ENCODE measurements around the gene SH3GL3. TPM values are rescaled to one million over a fixed set of nuclear protein-coding genes. Genes with fewer than 3 reads are reported as not detected.

The SH3GL3 gene
- total RNA-seq, 2 donors from 2014 or later = 3.5 to 3.8 TPM

- no peaks in the 10 kb centered on the region for H3K4me1 Mint-ChIP-seq
- no peaks in the 10 kb centered on the region for H3K36me3 Mint-ChIP-seq (ENCODE audit: low read depth)
- Histone ChIP-seq H3K36me3 (ENCODE audit: control insufficient read depth, insufficient read depth, low read length) (no peaks in the 10 kb centered on the region), H3K4me1 (ENCODE audit: control insufficient read depth, insufficient read depth, low read length) (no peaks in the 10 kb centered on the region), H3K4me3 (ENCODE audit: low read length) (no peak overlapping the region), H3K9ac (ENCODE audit: extremely low read depth, low read length, poor library complexity, severe bottlenecking) (no peak overlapping the region), H3K9me3 (ENCODE audit: control insufficient read depth, low read length) (no peaks in the 10 kb centered on the region), H3K27me3 (ENCODE audit: control insufficient read depth, insufficient read depth, low read length, poor library complexity, severe bottlenecking) (no peaks in the 10 kb centered on the region), H3K27ac (ENCODE audit: low read depth, low read length) (no peak overlapping the region)
- H3K27ac Mint-ChIP-seq = no peak overlapping the region
- WGBS, 2 experiments (ENCODE audit: insufficient coverage in 1 of 2, insufficient read length in 1 of 2) = 100% methylated on average over 2 of the region's 2 CpGs
- no peak for TF ChIP-seq CTCF (conservative IDR thresholded peaks at IDR 0.05)
- no peaks in the 10 kb centered on the region for H3K9me3 Mint-ChIP-seq
- no peaks in the 10 kb centered on the region for H3K27me3 Mint-ChIP-seq (ENCODE audit: insufficient read depth)
- no peak for DNase-seq
- no peak overlapping the region for H3K4me3 Mint-ChIP-seq
Observed at GRCh38 chr15:83612898-83613635, 165.9 kb downstream of the SH3GL3 start.

- H3K9ac ChIP-seq (ENCODE audit: extremely low read depth, low read length, poor library complexity, severe bottlenecking) = no peak overlapping the region
- no peak overlapping the region for H3K4me3 Mint-ChIP-seq
- WGBS, 2 experiments (ENCODE audit: insufficient coverage in 1 of 2, insufficient read length in 1 of 2) = 77 to 80% methylated on average over 1 to 2 of the region's 2 CpGs
- no peaks in the 10 kb centered on the region for H3K9me3 ChIP-seq (ENCODE audit: control insufficient read depth, low read length)
- no peaks in the 10 kb centered on the region for H3K36me3 ChIP-seq (ENCODE audit: control insufficient read depth, insufficient read depth, low read length)
- no peaks in the 10 kb centered on the region for H3K27me3 ChIP-seq (ENCODE audit: control insufficient read depth, insufficient read depth, low read length, poor library complexity, severe bottlenecking)
- TF ChIP-seq CTCF (conservative IDR thresholded peaks at IDR 0.05) = no peak
- no peaks in the 10 kb centered on the region for H3K9me3 Mint-ChIP-seq
- no peaks in the 10 kb centered on the region for H3K4me1 Mint-ChIP-seq
- H3K4me1 ChIP-seq (ENCODE audit: control insufficient read depth, insufficient read depth, low read length) = no peaks in the 10 kb centered on the region
- no peak for DNase-seq
- H3K27me3 Mint-ChIP-seq (ENCODE audit: insufficient read depth) = no peaks in the 10 kb centered on the region
- H3K27ac Mint-ChIP-seq = no peak overlapping the region
- no peaks in the 10 kb centered on the region for H3K36me3 Mint-ChIP-seq (ENCODE audit: low read depth)
- H3K4me3 ChIP-seq (ENCODE audit: low read length) = no peak overlapping the region
- H3K27ac ChIP-seq (ENCODE audit: low read depth, low read length) = no peak overlapping the region
Observed at GRCh38 chr15:83613714-83614113, 166.6 kb downstream of the SH3GL3 start.

- Mint-ChIP-seq H3K4me3 (no peak overlapping the region), H3K27me3 (ENCODE audit: insufficient read depth) (peaks cover 2% of the 10 kb centered on the region), H3K4me1 (no peaks in the 10 kb centered on the region), H3K9me3 (no peaks in the 10 kb centered on the region), H3K27ac (no peak overlapping the region), H3K36me3 (ENCODE audit: low read depth) (no peaks in the 10 kb centered on the region)
- Histone ChIP-seq H3K36me3 (ENCODE audit: control insufficient read depth, insufficient read depth, low read length) (no peaks in the 10 kb centered on the region), H3K27me3 (ENCODE audit: control insufficient read depth, insufficient read depth, low read length, poor library complexity, severe bottlenecking) (no peaks in the 10 kb centered on the region), H3K27ac (ENCODE audit: low read depth, low read length) (no peak overlapping the region), H3K4me3 (ENCODE audit: low read length) (no peak overlapping the region), H3K9me3 (ENCODE audit: control insufficient read depth, low read length) (peaks cover 4% of the 10 kb centered on the region), H3K9ac (ENCODE audit: extremely low read depth, low read length, poor library complexity, severe bottlenecking) (no peak overlapping the region), H3K4me1 (ENCODE audit: control insufficient read depth, insufficient read depth, low read length) (no peaks in the 10 kb centered on the region)
- 100% methylated on average over 1 of the region's 1 CpG; no CpG with 5 or more reads in 1 of the 2 experiments for WGBS, 2 experiments (ENCODE audit: insufficient coverage in 1 of 2, insufficient read length in 1 of 2)
- TF ChIP-seq CTCF (conservative IDR thresholded peaks at IDR 0.05) = no peak
- DNase-seq = no peak
Observed at GRCh38 chr15:83616840-83617239, 169.7 kb downstream of the SH3GL3 start.
